GM12864 (cell line): ENCODE results near the gene HORMAD2.
"Not testable (repeated sequence)": the region's sequence is repeated elsewhere in the genome, so short reads cannot be mapped to it uniquely, and the experiment has no call there.

Experiments
- DNase-seq: peaks from one replicate; pipeline ENCODE4 v3.0.0-alpha.2; 2011; ENCODE audit warnings: low read depth
- H3K4me3 ChIP-seq: 2 replicates; pipeline ENCODE4 v1.5.1; 2011; ENCODE audit warnings: mild to moderate bottlenecking, low read depth, low read length, control low read depth
- CTCF ChIP-seq: IDR thresholded peaks from 2 replicates; pipeline ENCODE4 v1.5.1; 2011; ENCODE audit warnings: low read depth, mild to moderate bottlenecking, moderate library complexity, low read length, control low read depth, inconsistent platforms; ENCODE audit errors: missing control alignments

Gene HORMAD2

GRCh38 chr22:30054764-30055069 lies 25.5 kb upstream of the HORMAD2 start:
- H3K4me3 ChIP-seq = no peak overlapping the region
- no peak for DNase-seq
- no peak for TF ChIP-seq CTCF

DNA sequence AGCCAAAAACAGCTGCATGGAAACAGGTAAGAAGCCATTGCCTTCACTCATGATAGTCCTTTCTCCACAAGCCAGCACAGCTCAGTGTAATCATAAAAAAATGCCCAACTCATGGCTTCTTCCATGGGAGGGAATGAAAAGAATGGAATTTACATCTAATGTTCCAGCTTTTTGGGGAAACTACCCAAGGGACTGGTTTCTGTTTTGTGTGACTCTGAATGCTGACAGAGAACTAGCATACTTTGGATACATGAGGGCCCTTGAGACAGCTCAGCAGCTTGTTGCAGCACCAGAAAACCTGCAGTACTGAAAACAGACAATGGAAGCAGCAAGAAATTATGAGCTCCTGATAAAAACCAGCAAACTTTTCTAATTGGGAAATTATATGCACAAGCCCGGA lies 24.2 kb upstream of the HORMAD2 start:
- no peak overlapping the region for H3K4me3 ChIP-seq
- no peak for TF ChIP-seq CTCF
- DNase-seq = no peak

GRCh38 chr22:30057375-30057774 lies 22.9 kb upstream of the HORMAD2 start:
- H3K4me3 ChIP-seq = no peak overlapping the region
- no peak for DNase-seq

GRCh38 chr22:30059346-30060020 lies 20.8 kb upstream of the HORMAD2 start:
- DNase-seq, H3K4me3 ChIP-seq: not testable (repeated sequence)

More at GRCh38 chr22:30057375-30057774, 22.9 kb upstream of the HORMAD2 start:
- TF ChIP-seq CTCF = no peak

DNA sequence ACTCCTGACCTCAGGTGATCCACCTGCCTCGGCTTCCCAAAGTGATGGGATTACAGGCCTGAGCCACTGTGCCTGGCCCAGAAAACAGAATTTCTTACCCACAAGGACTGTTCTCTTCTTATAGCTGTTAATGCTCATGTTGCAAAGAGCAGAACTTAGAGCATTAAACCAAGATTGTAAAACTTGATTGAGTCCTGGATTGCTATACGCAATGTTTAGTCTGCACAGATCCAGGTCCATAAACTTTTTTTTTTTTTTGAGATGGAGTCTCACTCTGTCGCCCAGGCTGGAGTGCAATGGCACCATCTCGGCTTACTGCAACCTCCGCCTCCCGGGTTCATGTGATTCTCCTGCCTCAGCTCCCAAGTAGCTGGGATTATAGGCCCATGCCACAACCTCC lies 19.2 kb upstream of the HORMAD2 start:
- DNase-seq, H3K4me3 ChIP-seq: not testable (repeated sequence)

DNA sequence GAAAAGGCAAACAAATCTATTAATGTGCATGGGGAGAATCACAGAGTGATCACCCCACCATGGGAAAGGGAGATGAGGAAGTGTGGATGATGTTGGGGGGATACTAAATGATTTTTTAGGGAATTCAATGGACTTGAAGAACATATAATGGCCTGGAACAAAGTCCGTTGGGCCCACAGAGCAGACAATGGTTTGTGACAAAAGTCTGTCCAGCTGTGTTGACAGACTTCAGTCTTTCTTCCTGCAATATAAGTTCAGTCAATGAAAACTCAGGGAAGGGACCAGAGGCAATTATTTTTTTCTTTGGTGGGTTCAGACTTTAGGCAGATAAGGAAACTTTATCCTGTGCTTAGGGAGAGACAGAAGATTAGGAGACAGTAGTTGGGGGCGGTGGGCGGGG lies 18.0 kb upstream of the HORMAD2 start:
- DNase-seq = no peak
- no peak overlapping the region for H3K4me3 ChIP-seq
- TF ChIP-seq CTCF = no peak

DNA sequence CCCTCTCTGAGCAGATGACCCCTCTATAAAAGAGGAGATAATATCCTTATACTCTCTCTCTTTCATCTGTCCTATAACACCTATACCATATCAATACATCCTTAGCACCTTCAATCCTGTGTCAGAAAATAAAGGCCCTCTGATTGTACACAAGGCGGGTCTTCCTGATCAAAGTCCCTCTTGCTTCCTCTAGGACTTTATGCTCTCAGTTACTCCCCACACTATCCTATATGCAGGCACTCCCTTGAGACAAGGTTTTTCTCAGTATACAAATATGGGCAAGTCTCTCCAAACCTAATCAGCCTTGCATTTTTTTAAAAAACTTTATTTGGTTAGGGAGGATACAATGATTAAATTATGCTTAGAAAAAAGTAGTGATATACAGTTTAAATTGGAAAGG lies 17.3 kb upstream of the HORMAD2 start:
- TF ChIP-seq CTCF = no peak
- H3K4me3 ChIP-seq = no peak overlapping the region
- no peak for DNase-seq

DNA sequence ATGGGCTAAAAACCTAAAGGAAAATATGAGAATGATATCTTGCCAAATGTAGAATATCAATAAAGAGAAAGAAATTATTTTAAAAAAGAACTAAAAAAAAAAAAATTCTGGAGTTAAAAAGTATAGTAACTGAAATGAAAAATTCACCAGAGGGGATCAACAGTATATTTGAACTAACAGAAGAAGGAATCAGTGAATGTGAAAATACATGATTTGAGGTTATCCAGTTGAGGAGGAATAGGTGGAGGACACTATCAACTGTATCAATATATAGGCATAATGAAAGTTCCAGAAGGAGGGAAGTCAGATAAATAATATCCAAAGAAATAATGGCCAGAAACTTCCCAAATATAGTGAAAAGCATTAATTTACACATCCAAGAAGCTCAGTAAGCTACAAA lies 16.1 kb upstream of the HORMAD2 start:
- DNase-seq = no peak
- H3K4me3 ChIP-seq = no peak overlapping the region
- TF ChIP-seq CTCF = no peak
